Kidney (tissue), 14 donors: ENCODE measurements around the gene THOC6. TPM values are rescaled to one million over a fixed set of nuclear protein-coding genes. Genes with fewer than 3 reads are reported as not detected.

Experiments used
- DNase-seq, 5 donors: peaks; one replicate each; pipeline ENCODE4 v3.0.0-alpha.2; 2013 to 2020
- FAIRE-seq: peaks from 2 replicates; lab custom pipeline; 2012; peaks lifted over from hg19 to GRCh38; lab: Jason Lieb, UNC
- H3K27ac ChIP-seq, 2 donors: one replicate each; pipeline ENCODE4 v1.7.0; 2013; ENCODE audit warnings: low read depth in 2 of 2, low read length in 2 of 2, inconsistent platforms in 1 of 2
- H3K27me3 ChIP-seq: one replicate; pipeline ENCODE4 v1.7.1; 2013; ENCODE audit warnings: low read length, inconsistent platforms; ENCODE audit not compliant: control insufficient read depth, insufficient read depth
- H3K36me3 ChIP-seq, 3 donors: one replicate each; pipeline versions ENCODE4 v1.7.0 to v1.7.1; 2013; ENCODE audit warnings: low read length in 3 of 3, control low read depth in 1 of 3, inconsistent platforms in 1 of 3; ENCODE audit not compliant: insufficient read depth in 3 of 3, control insufficient read depth in 2 of 3
- H3K4me1 ChIP-seq, 3 donors: one replicate each; pipeline versions ENCODE4 v1.7.0 to v1.7.1; 2013; ENCODE audit warnings: low read length in 3 of 3, inconsistent platforms in 1 of 3, low read depth in 1 of 3; ENCODE audit not compliant: control insufficient read depth in 2 of 3, insufficient read depth in 2 of 3
- H3K4me3 ChIP-seq, 3 donors: one replicate each; pipeline versions ENCODE4 v1.7.0 to v1.8.1; 2013; ENCODE audit warnings: low read length in 3 of 3, control low read depth in 1 of 3, inconsistent platforms in 1 of 3
- H3K9ac ChIP-seq, 3 donors: one replicate each; pipeline versions ENCODE4 v1.7.0 to v1.7.1; 2013; ENCODE audit warnings: low read length in 3 of 3, control low read depth in 1 of 3, inconsistent platforms in 1 of 3
- H3K9me3 ChIP-seq, 3 donors: one replicate each; pipeline versions ENCODE4 v1.7.0 to v1.7.1; 2013; ENCODE audit warnings: low read length in 3 of 3, control low read depth in 1 of 3, inconsistent platforms in 1 of 3; ENCODE audit not compliant: control insufficient read depth in 2 of 3, insufficient read depth in 1 of 3
- intact Hi-C: fragments of 100-400 bp; cut with DNase I; formaldehyde crosslinking; loops from one replicate; pipeline ENCODE4 v1.11.1; 2022
- polyA plus RNA-seq: library from polyadenylated mRNA; stranded (reverse); fragments of 350-450 nt; fragmentation: Illumina TruSeq; extraction: RNeasy Lipid Tissue Mini Kit (QIAGEN cat#74804); gene quantifications from one replicate; pipeline ENCODE4 v1.2.3, GENCODE V29; 2014; ENCODE audit warnings: low read depth, low replicate concordance; ENCODE audit not compliant: insufficient read depth
- total RNA-seq: library from RNA; stranded (reverse); fragmentation: NEBNext Ultra II Directional; extraction: Animal tissue kit (Norgen Biotek cat#: 25700); gene quantifications from one replicate; pipeline ENCODE4 v1.2.1, GENCODE V29; 2021
- TF ChIP-seq, protein P1 (sequence below): IDR thresholded peaks from 3 replicates; pipeline ENCODE4 v1.5.1; 2012; ENCODE audit warnings: mild to moderate bottlenecking, moderate library complexity, borderline replicate concordance; ENCODE audit not compliant: insufficient read depth; ENCODE audit errors: extremely low read depth
- donor health status: control.
- donor health status: control.
- donor health status: control.
- donor health status: control.
- donor health status: control.
- donor health status: DM: yes; HTN: yes; CAD: no.
- donor health status: Normal renal cell carcinoma (clear cell type).

Gene THOC6
- total and polyA plus RNA-seq, 2 donors from 2014 or later = 21.2 to 26.1 TPM

GRCh38 chr16:3059723-3060242, 35.9 kb downstream of the THOC6 start:
- Histone ChIP-seq H3K27ac (peak overlapping the region; percentile 77 to 84), H3K9me3 (no peaks in the 10 kb centered on the region), H3K4me1 (peaks cover 0 to 11% (median 7%) of the 10 kb centered on the region in 3 donors), H3K36me3 (no peaks in the 10 kb centered on the region), H3K27me3 (no peaks in the 10 kb centered on the region), H3K4me3 (peak overlapping the region; percentile 24 to 65 (median 45)), H3K9ac (peak overlapping the region in 2 of 3 donors; percentile 21 to 83)
- FAIRE-seq = no peak
- DNase-seq = no peak
- TF ChIP-seq, protein P1, sequence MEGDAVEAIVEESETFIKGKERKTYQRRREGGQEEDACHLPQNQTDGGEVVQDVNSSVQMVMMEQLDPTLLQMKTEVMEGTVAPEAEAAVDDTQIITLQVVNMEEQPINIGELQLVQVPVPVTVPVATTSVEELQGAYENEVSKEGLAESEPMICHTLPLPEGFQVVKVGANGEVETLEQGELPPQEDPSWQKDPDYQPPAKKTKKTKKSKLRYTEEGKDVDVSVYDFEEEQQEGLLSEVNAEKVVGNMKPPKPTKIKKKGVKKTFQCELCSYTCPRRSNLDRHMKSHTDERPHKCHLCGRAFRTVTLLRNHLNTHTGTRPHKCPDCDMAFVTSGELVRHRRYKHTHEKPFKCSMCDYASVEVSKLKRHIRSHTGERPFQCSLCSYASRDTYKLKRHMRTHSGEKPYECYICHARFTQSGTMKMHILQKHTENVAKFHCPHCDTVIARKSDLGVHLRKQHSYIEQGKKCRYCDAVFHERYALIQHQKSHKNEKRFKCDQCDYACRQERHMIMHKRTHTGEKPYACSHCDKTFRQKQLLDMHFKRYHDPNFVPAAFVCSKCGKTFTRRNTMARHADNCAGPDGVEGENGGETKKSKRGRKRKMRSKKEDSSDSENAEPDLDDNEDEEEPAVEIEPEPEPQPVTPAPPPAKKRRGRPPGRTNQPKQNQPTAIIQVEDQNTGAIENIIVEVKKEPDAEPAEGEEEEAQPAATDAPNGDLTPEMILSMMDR = no peak
- intact Hi-C loops = loop anchor here (10.0 kb wide), 1 partner anchor 55 kb away; the partner anchor contains the start of gene ZNF205

- intact Hi-C loops = loop anchor here (10.0 kb wide), 1 partner anchor 54 kb away; the partner anchor contains the start of gene ZNF205
- H3K9ac ChIP-seq = peak overlapping the region in 1 of 3 donors; percentile 83
- peak overlapping the region; percentile 77 to 84 for H3K27ac ChIP-seq
- H3K9me3 ChIP-seq = no peaks in the 10 kb centered on the region
- FAIRE-seq = no peak
- TF ChIP-seq, protein P1 = no peak
- DNase-seq = peak in 1 of 5 donors; percentile 53
- H3K4me3 ChIP-seq = no peak overlapping the region
- H3K36me3 ChIP-seq = no peaks in the 10 kb centered on the region
- no peaks in the 10 kb centered on the region for H3K27me3 ChIP-seq
- peaks cover 0 to 16% (median 12%) of the 10 kb centered on the region in 3 donors for H3K4me1 ChIP-seq
These were observed 36.7 kb downstream of the THOC6 start for GRCh38 chr16:3060339-3061127.

DNA sequence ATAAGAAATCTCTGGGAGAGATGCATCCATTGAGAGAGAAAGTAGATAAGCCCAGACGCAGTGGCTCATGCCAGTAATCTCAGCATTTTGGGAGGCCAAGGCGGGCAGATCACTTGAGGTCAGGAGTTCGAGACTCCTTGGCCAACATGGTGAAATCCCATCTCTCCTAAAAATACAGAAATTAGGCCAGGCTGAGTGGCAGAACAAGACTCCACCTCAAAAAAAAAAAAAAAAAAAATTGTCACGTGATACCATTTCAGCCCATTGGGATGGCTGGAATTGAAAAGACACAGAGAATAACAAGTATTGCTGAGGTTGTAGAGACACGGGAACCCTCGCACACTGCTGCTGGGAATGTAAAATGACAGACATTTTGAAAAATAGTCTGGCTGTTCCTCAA, 38.7 kb downstream of the THOC6 start:
- Histone ChIP-seq H3K9ac (no peak overlapping the region), H3K9me3 (no peaks in the 10 kb centered on the region), H3K4me1 (peaks cover 0 to 25% (median 12%) of the 10 kb centered on the region in 3 donors), H3K4me3 (no peak overlapping the region), H3K27ac (no peak overlapping the region), H3K36me3 (no peaks in the 10 kb centered on the region), H3K27me3 (no peaks in the 10 kb centered on the region)
- intact Hi-C loops = loop anchor here (10.0 kb wide), 1 partner anchor 52 kb away; the partner anchor contains the start of gene ZNF205
- TF ChIP-seq, protein P1 = no peak
- DNase-seq (no peak), FAIRE-seq (no peak)
